Midbrain (tissue), 1 donor: ENCODE measurements around the gene ZNF516.

Experiments used
- DNase-seq: peaks from one replicate; lab custom pipeline; 2025; lab: John Stamatoyannopoulos, UW

ZNF516 gene

GRCh38 chr18:76361219-76361618, 133.8 kb downstream of the ZNF516 start:
- DNase-seq, result no peak

GRCh38 chr18:76359909-76360308, 135.1 kb downstream of the ZNF516 start:
- no peak for DNase-seq

GRCh38 chr18:76358774-76359173, 136.3 kb downstream of the ZNF516 start:
- no peak for DNase-seq

- DNase-seq, result no peak
These were observed 137.3 kb downstream of the ZNF516 start for GRCh38 chr18:76357585-76358260.

- DNase-seq, result no peak
These were observed 137.9 kb downstream of the ZNF516 start for GRCh38 chr18:76357174-76357573.

GRCh38 chr18:76356666-76357065, 138.4 kb downstream of the ZNF516 start:
- no peak for DNase-seq

GRCh38 chr18:76354348-76354747, 140.7 kb downstream of the ZNF516 start:
- DNase-seq, result no peak

- DNase-seq, result no peak
These were observed 141.5 kb downstream of the ZNF516 start for GRCh38 chr18:76353500-76353899.

- DNase-seq, result no peak
These were observed 142.0 kb downstream of the ZNF516 start for GRCh38 chr18:76353046-76353445.

- no peak for DNase-seq
These were observed 143.0 kb downstream of the ZNF516 start for GRCh38 chr18:76351961-76352581.

- DNase-seq, result no peak
These were observed 144.7 kb downstream of the ZNF516 start for GRCh38 chr18:76350134-76351025.

GRCh38 chr18:76349067-76349715, 145.9 kb downstream of the ZNF516 start:
- DNase-seq, result peak; percentile 76

GRCh38 chr18:76348267-76349066, 146.6 kb downstream of the ZNF516 start:
- no peak for DNase-seq

- no peak for DNase-seq
These were observed 147.7 kb downstream of the ZNF516 start for GRCh38 chr18:76347341-76347740.

GRCh38 chr18:76346490-76347130, 148.4 kb downstream of the ZNF516 start:
- no peak for DNase-seq

- no peak for DNase-seq
These were observed 149.1 kb downstream of the ZNF516 start for GRCh38 chr18:76345901-76346300.

GRCh38 chr18:76343938-76344569, 151.0 kb downstream of the ZNF516 start:
- DNase-seq, result no peak

- DNase-seq, result no peak
These were observed 154.6 kb downstream of the ZNF516 start for GRCh38 chr18:76340410-76340809.

GRCh38 chr18:76339246-76339620, 155.8 kb downstream of the ZNF516 start:
- DNase-seq, result no peak

GRCh38 chr18:76338619-76339245, 156.3 kb downstream of the ZNF516 start:
- DNase-seq, result no peak
